Type B pancreatic cell (in vitro differentiated cells): ENCODE results near the gene COX8A. TPM values are rescaled to one million over a fixed set of nuclear protein-coding genes. Genes with fewer than 3 reads are reported as not detected.

Experiments used
- DNase-seq: peaks from one replicate; pipeline ENCODE4 v3.0.0; 2021; ENCODE audit warnings: mixed read lengths; ENCODE audit not compliant: unreplicated experiment; ENCODE audit errors: extremely low spot score
- H3K27ac Mint-ChIP-seq: 2 replicates; pipeline ENCODE4 v1.8.0; 2021; ENCODE audit warnings: mild to moderate bottlenecking, mixed read lengths
- H3K27me3 Mint-ChIP-seq: 2 replicates; pipeline ENCODE4 v1.8.0; 2021; ENCODE audit warnings: mixed read lengths
- H3K36me3 Mint-ChIP-seq: 2 replicates; pipeline ENCODE4 v1.8.0; 2021; ENCODE audit warnings: mixed read lengths
- H3K4me1 Mint-ChIP-seq: one replicate; pipeline ENCODE4 v1.8.0; 2021; ENCODE audit warnings: mixed read lengths; ENCODE audit not compliant: unreplicated experiment
- H3K4me3 Mint-ChIP-seq: 2 replicates; pipeline ENCODE4 v1.8.0; 2021; ENCODE audit warnings: mild to moderate bottlenecking, mixed read lengths
- H3K9me3 Mint-ChIP-seq: 2 replicates; pipeline ENCODE4 v1.8.0; 2021; ENCODE audit warnings: mixed read lengths
- total RNA-seq: library from RNA; stranded (reverse); gene quantifications from 2 replicates; pipeline ENCODE4 v1.2.1, GENCODE V29; 2021; ENCODE audit warnings: low replicate concordance
- TF ChIP-seq, protein P1 (sequence below): fragments of 200-600 bp; sonication (generic); conservative IDR thresholded peaks from 2 replicates; pipeline ENCODE4 v1.5.0; 2021; ENCODE audit warnings: antibody characterized with exemption, mild to moderate bottlenecking

The COX8A gene
- total RNA-seq, 1 donor from 2014 or later: 307 TPM

GRCh38 chr11:63978551-63979239 is 4.3 kb downstream of the COX8A start:
- DNase-seq: no peak
- TF ChIP-seq, protein P1, sequence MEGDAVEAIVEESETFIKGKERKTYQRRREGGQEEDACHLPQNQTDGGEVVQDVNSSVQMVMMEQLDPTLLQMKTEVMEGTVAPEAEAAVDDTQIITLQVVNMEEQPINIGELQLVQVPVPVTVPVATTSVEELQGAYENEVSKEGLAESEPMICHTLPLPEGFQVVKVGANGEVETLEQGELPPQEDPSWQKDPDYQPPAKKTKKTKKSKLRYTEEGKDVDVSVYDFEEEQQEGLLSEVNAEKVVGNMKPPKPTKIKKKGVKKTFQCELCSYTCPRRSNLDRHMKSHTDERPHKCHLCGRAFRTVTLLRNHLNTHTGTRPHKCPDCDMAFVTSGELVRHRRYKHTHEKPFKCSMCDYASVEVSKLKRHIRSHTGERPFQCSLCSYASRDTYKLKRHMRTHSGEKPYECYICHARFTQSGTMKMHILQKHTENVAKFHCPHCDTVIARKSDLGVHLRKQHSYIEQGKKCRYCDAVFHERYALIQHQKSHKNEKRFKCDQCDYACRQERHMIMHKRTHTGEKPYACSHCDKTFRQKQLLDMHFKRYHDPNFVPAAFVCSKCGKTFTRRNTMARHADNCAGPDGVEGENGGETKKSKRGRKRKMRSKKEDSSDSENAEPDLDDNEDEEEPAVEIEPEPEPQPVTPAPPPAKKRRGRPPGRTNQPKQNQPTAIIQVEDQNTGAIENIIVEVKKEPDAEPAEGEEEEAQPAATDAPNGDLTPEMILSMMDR: no peak
- Mint-ChIP-seq H3K27ac (peak overlapping the region; percentile 91), H3K9me3 (no peaks in the 10 kb centered on the region), H3K27me3 (no peaks in the 10 kb centered on the region), H3K4me3 (peak overlapping the region; percentile 58), H3K36me3 (peaks cover 4% of the 10 kb centered on the region), H3K4me1 (peaks cover 24% of the 10 kb centered on the region)

- peaks cover 24% of the 10 kb centered on the region for H3K4me1 Mint-ChIP-seq
- H3K9me3 Mint-ChIP-seq: no peaks in the 10 kb centered on the region
- H3K27ac Mint-ChIP-seq: no peak overlapping the region
- no peaks in the 10 kb centered on the region for H3K27me3 Mint-ChIP-seq
- no peak for DNase-seq
- TF ChIP-seq, protein P1: no peak
- no peak overlapping the region for H3K4me3 Mint-ChIP-seq
- H3K36me3 Mint-ChIP-seq: peaks cover 4% of the 10 kb centered on the region
Observed at GRCh38 chr11:63979426-63979825, 5.0 kb downstream of the COX8A start.

- H3K27ac Mint-ChIP-seq: peak overlapping the region; percentile 97
- DNase-seq: no peak
- no peaks in the 10 kb centered on the region for H3K9me3 Mint-ChIP-seq
- H3K4me1 Mint-ChIP-seq: peaks cover 24% of the 10 kb centered on the region
- no peaks in the 10 kb centered on the region for H3K27me3 Mint-ChIP-seq
- H3K4me3 Mint-ChIP-seq: peak overlapping the region; percentile 100
- TF ChIP-seq, protein P1: no peak
- peaks cover 14% of the 10 kb centered on the region for H3K36me3 Mint-ChIP-seq
Observed at GRCh38 chr11:63985812-63986155, 11.4 kb downstream of the COX8A start.

DNA sequence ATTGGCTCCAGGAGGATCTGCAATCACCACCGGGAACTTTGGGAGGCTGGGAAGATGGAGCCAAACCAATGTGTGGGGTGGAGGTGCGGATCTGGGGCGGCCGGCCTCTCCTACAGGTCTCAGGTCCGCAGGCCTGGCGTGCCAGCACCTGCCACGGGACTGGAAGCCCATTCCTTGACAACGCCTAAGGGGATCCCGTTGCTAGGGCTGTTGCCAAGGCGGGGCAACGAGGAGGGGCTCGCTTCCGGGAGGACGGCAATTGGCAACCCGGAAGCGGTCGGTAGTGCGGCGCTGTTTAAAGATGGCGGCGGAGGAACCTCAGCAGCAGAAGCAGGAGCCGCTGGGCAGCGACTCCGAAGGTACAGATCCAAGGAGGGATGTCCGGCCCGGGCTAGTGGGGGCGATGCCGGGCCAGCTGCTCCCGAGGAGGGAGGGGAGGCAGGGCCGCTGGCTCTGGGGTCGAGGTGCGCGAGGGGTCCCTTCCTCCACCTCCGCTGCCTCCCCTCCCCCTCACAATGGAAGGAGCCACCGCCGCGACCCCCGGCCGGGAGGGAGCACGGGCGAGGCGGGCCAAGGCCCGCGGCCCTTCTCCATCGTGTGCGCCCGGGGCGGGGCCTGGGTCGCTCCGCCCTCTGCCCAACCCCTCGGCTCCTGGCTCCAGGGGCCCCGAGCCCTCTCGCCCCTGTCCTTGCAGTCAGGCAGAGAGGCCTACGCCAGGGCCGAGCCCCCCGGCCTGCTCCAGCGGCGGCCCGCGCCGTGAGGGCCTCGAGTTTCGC is 11.9 kb downstream of the COX8A start, which contains the start of gene OTUB1:
TSS of gene OTUB1 (plus strand) at position 283 of the 776 bp plus-strand sequence. CDS start at position 302, 19 bp downstream.
- Mint-ChIP-seq H3K4me1 (peaks cover 21% of the 10 kb centered on the region), H3K27ac (peak within 1 kb of the TSS; percentile 97), H3K36me3 (peaks cover 11% of the 10 kb centered on the region), H3K4me3 (peak within 1 kb of the TSS; percentile 100), H3K9me3 (no peaks in the 10 kb centered on the region), H3K27me3 (no peaks in the 10 kb centered on the region)
- TF ChIP-seq, protein P1: no peak
- peak; percentile 94 for DNase-seq

GRCh38 chr11:63986932-63987513 is 12.6 kb downstream of the COX8A start:
- H3K27me3 Mint-ChIP-seq: no peaks in the 10 kb centered on the region
- H3K36me3 Mint-ChIP-seq: peaks cover 15% of the 10 kb centered on the region
- no peak overlapping the region for H3K27ac Mint-ChIP-seq
- H3K4me1 Mint-ChIP-seq: peaks cover 23% of the 10 kb centered on the region
- H3K9me3 Mint-ChIP-seq: no peaks in the 10 kb centered on the region
- H3K4me3 Mint-ChIP-seq: peak overlapping the region; percentile 86
- TF ChIP-seq, protein P1: no peak
- DNase-seq: no peak
